GM10847 (cell line): ENCODE measurements around the gene CCDC68.

Experiments
- POLR2A ChIP-seq: IDR thresholded peaks from 2 replicates; pipeline ENCODE4 v1.6.1; 2011; ENCODE audit not compliant: insufficient read length; ENCODE audit errors: extremely low read depth

The CCDC68 gene, protein sequence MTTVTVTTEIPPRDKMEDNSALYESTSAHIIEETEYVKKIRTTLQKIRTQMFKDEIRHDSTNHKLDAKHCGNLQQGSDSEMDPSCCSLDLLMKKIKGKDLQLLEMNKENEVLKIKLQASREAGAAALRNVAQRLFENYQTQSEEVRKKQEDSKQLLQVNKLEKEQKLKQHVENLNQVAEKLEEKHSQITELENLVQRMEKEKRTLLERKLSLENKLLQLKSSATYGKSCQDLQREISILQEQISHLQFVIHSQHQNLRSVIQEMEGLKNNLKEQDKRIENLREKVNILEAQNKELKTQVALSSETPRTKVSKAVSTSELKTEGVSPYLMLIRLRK

DNA sequence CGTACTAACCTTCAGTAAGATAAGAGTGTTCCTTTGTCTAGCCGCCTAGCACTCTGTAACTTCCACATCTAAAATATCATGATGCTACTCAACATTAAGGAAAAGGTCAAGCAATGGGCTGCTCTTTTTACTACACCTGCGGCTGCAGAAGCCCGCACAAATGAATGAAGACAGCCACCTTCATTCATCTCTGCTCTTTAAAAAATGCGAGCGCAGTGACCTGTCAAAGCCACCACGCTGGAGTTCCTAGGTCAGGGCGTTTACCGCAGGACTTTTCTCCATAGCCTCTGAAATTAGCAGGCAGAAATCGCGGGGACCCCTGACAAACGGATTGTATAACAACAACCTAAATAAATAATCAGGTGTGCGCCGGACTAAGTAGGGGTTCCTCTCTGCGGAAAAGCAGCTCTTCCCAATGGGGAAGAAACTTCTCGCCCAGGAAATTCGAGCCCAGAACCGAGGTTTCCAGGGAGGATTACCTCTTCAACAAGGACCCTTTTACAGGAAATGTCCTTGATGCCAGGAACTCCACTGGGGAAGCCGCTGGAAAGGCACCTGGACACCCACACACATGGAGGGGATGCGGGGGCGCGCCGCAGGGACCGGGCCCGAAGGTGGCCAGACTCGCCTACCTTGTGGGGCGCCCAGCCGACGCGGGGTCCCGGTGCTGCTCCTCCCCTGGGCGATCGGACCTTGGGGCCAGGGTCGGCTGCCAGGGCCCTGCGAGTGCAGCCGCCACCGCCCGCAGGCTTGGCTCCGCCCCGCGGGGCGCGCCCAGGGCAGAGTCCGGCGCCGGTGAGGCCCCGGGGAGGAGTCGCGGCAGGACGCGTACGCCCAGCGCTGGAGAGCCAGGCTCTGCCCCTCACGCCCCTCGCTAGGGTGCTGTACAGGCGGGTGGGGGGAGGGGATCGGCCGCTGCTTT lies at the start of gene CCDC68:
TSS of gene CCDC68 (minus strand) at position 758 of the 922 bp plus-strand sequence. CDS start 16,670 bp downstream, outside the sequence.
- no peak for TF ChIP-seq POLR2A

DNA sequence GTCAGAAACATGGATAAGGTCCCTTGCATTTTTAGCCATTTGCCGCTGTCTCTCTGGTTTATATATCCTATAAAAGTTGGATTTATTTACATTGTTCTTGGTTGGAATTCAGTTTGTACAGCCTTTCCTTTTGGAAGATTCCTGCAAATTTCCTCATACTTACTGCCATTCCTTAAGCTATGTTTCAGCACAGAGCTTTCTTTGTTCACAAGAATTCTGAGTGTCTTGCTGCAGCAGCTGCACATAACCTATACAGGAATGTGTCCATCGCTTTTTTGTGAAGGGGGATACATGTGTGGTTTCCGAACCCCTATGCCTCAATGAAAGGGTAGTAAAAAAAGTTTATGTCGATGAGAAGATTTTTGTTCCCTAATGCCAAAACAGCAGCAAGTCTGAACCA lies 48.3 kb upstream of the CCDC68 start:
- no peak for TF ChIP-seq POLR2A

DNA sequence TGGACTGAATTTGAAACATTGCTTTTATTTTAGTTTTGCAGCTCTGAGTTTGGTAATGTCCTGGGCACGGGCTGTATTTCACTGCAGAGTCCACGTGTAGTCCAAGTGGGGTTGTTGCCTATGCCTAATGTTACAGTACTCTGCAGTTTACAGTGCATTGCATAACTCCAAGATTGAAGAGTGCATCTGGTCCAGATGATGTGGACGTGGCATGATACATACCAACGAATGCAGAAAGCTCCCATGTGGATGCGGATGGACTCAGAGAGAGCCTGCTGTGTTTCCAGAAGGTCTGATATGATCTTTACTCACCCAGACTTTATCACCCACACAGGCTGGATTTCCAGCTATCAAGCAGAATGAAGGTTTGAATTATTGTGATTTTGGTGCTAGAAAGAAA lies 44.4 kb upstream of the CCDC68 start:
- TF ChIP-seq POLR2A, result no peak

DNA sequence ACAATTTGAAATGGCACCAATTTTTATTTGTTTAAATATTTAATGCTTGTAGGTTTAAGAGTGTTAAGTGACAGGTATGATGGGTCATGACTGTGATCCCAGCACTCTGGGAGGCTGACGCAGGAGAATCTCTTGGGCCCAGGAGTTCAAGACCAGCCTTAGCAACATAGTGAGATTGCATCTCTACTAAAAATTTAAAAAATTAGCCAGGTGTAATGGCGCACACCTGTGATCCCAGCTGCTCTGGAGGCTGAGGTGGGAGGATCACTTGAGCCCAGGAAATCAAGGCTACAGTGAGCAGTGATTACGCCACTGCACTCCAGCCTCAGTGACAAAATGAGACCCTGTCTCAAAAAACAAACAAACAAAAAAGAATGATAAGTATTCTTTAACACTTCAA lies 43.0 kb upstream of the CCDC68 start:
- no peak for TF ChIP-seq POLR2A

DNA sequence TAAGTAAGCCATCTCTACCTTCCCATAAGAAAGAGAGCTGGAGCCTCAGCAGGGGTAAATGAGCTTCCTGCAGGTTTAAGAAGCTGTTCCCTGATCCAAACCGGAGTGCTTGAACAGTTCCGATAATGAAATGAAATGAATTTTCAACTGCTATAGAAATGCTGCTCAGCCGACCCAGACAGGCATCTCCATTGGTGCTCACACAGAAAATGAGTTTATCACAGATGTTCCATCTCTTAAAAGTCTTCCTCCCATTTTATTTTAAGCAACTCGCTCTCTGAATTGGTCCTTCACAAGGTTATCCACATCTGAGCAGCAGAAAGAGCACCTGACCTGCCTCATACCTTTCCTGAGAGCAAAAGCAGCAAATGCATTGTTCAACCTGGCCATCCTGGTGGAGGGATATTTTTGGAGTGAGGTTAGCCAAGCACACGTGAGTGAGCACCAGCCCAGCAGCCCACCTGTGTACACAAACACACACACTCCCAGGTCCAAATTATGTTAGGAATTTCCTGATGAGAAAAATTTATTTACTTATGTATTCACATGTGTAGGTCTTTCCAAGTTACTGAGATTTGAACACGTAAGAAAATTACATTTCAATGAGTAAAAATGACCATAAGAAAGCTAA lies 42.2 kb upstream of the CCDC68 start:
- no peak for TF ChIP-seq POLR2A

DNA sequence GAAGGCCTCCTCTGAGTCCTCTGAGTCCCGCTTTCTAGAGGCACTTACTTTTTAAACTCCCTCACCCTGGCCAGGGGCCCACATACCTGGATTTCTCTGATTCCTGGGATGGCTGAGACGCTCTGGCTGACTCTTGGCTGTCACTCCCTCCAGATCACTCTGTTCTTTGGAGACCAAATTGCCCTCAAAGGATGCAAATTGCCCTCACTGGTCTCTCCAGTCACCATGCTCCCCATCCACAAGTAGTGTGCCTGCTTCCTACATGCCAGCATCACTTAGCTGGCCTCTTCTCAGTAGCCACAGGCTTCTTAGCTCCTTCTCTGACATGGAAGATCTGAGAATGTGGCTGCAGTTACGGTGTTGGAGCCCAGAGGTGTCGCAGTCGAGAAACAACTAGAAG lies 41.3 kb upstream of the CCDC68 start:
- TF ChIP-seq POLR2A, result no peak

GRCh38 chr18:54999016-54999415 lies 39.8 kb upstream of the CCDC68 start:
- TF ChIP-seq POLR2A, result no peak

GRCh38 chr18:54995421-54996143 lies 36.3 kb upstream of the CCDC68 start:
- TF ChIP-seq POLR2A, result no peak

DNA sequence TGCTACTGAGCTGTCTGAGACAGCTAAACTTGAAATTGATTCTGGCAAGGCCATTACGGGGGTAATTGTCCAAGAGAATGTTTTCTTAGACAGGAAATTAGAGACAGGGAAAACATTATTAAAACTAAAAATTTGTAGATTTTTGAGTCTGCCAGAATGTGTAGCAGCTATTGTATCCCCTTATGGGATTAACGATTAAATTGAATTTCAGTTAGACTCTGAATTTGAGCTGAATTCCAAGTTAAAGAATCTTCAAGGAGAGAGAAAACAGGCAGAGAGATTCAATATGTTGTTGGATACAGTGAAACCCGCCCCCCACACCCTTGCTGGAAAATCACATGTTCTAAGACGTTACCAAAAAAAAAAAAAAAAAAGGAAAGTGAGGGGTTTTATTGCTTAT lies 32.7 kb upstream of the CCDC68 start:
- TF ChIP-seq POLR2A, result no peak

- TF ChIP-seq POLR2A, result no peak
Measured at GRCh38 chr18:54984908-54985307, 25.6 kb upstream of the CCDC68 start.

DNA sequence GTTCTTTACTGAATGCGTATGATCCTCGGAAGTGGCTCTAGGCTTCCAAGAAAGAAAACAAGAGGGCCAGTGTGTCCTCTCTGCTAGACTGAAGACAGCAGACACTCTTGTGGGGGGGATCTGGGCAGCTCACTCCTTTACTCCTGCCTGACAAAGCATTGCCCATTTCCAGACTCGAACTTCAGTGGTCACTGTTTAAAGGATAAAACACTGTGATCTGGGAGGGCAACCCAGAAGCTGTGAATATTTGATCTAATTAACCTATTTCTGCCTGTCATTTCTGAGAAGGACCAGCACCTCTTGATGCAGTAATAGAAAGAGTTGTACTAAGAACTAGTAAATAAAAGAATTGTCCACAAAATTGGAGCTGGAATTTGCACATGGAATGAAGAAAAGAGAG lies 24.5 kb upstream of the CCDC68 start:
- no peak for TF ChIP-seq POLR2A

DNA sequence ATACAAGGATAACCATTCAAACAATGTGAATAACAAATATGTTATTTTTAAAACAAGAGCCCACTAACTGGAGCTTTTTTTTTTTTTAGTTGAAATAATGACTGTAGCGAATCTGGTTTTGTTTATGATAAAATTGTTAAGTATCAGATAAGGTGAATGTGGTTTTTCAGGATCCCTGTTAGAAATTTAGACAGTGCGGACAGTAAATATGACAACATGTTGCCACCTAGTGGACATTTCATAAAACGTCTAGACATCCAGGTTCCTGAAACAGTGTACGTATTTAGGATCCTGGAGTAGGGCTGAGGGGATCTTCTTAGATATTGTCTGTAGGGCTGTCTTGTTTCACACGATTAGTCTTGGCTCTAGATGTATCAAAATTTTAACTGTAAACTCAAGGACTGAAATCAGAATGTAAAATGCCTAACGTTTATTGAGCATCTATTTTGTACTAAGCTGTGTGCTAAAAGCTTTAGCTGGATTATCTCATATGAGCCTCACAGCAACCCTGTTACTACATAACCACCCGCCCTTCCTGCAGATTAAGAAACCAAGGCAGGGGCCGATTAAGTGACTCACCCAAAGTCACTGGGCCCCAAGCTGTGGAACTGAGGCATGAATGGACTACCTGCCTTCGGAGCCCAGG lies 23.9 kb upstream of the CCDC68 start:
- TF ChIP-seq POLR2A, result no peak

GRCh38 chr18:54981076-54981475 lies 21.8 kb upstream of the CCDC68 start:
- no peak for TF ChIP-seq POLR2A

- TF ChIP-seq POLR2A, result no peak
Measured at GRCh38 chr18:54975598-54975997, 16.3 kb upstream of the CCDC68 start.

- TF ChIP-seq POLR2A, result no peak
Measured at GRCh38 chr18:54973046-54973445, 13.8 kb upstream of the CCDC68 start.
